GM12878 (cell line): ENCODE results near the gene CORO7. TPM values are rescaled to one million over a fixed set of nuclear protein-coding genes. Genes with fewer than 3 reads are reported as not detected.

Experiments used
- ATAC-seq: fragments of 200-7000 bp; cut with Tn5 transposase; 3 replicates; pipeline ENCODE4 v1.9.1; 2020; ENCODE audit warnings: mild to moderate bottlenecking, moderate library complexity
- BruUV-seq: library from RNA; stranded (reverse); fragments of 400-500 nt; replicated peaks from 2 replicates; lab custom pipeline; 2021; lab: Mats Ljungman, UMichigan
- CTCF ChIA-PET: fragments of 300-600 bp; sonication (Branson Sonifier 250); formaldehyde crosslinking; extraction: SDS; loops from one replicate; lab custom pipeline; 2021; ENCODE audit warnings: inconsistent platforms; lab: Yijun Ruan, JAX
- POLR2A ChIA-PET: fragments of 350-600 bp; formaldehyde crosslinking; extraction: SDS; loops from one replicate; lab custom pipeline; 2021; ENCODE audit warnings: inconsistent platforms; lab: Charles Lee
- RAD21 ChIA-PET: fragments of 300-600 bp; sonication (Branson Sonifier 250); formaldehyde crosslinking; loops from one replicate; lab custom pipeline; 2023; ENCODE audit warnings: antibody characterized with exemption; ENCODE audit not compliant: unreplicated experiment; lab: Charles Lee
- SMC1A ChIA-PET: fragments of 300-600 bp; sonication (Branson Sonifier 250); formaldehyde crosslinking; loops from one replicate; lab custom pipeline; 2023; ENCODE audit not compliant: unreplicated experiment, uncharacterized antibody; lab: Charles Lee
- DNase-seq: peaks from one replicate; pipeline ENCODE4 v3.0.0-alpha.2; 2011; ENCODE audit warnings: low read depth, low spot score
- FAIRE-seq: peaks from 3 replicates; lab custom pipeline; 2011; peaks lifted over from hg19 to GRCh38; lab: Jason Lieb, UNC
- H2AFZ ChIP-seq: 2 replicates; pipeline ENCODE4 v1.6.0; 2011; ENCODE audit warnings: low read depth, low read length, control low read depth; ENCODE audit not compliant: control insufficient read depth
- H3K27ac ChIP-seq: 2 replicates; pipeline ENCODE4 v1.5.1; 2011; ENCODE audit warnings: control low read depth; ENCODE audit not compliant: control insufficient read depth, insufficient read depth
- H3K27me3 ChIP-seq, 2 experiments: replicated peaks in 1 of 2; 2 replicates each; pipeline versions ENCODE4 v1.6.0 to v1.6.1; 2011; ENCODE audit warnings: low read length in 1 of 2; ENCODE audit not compliant: control insufficient read depth in 2 of 2, insufficient read depth in 2 of 2
- H3K36me3 ChIP-seq, 2 experiments: 2 replicates each; pipeline ENCODE4 v1.5.1; 2011; ENCODE audit warnings: low read length in 1 of 2; ENCODE audit not compliant: control insufficient read depth in 2 of 2, insufficient read depth in 2 of 2
- H3K4me1 ChIP-seq: 2 replicates; pipeline ENCODE4 v1.6.1; 2011; ENCODE audit warnings: mild to moderate bottlenecking, low read length, moderate library complexity, mixed read lengths; ENCODE audit not compliant: control insufficient read depth, insufficient read depth
- H3K4me2 ChIP-seq: 2 replicates; pipeline ENCODE4 v1.6.0; 2011; ENCODE audit warnings: control low read depth; ENCODE audit not compliant: control insufficient read depth, insufficient read depth
- H3K4me3 ChIP-seq: fragments of 200-600 bp; sonication (generic); 2 replicates; pipeline ENCODE4 v1.5.1; 2016
- H3K79me2 ChIP-seq: 2 replicates; pipeline ENCODE4 v1.6.0; 2011; ENCODE audit warnings: low read length; ENCODE audit not compliant: control insufficient read depth, insufficient read depth
- H3K9ac ChIP-seq: 2 replicates; pipeline ENCODE4 v1.8.0; 2011; ENCODE audit warnings: low read length, control low read depth, mixed read lengths; ENCODE audit not compliant: control insufficient read depth, insufficient read depth
- H3K9me3 ChIP-seq: replicated peaks from 3 replicates; pipeline ENCODE4 v1.5.1; 2011; ENCODE audit warnings: mild to moderate bottlenecking, low read length; ENCODE audit not compliant: control insufficient read depth, insufficient read depth
- H4K20me1 ChIP-seq: 2 replicates; pipeline ENCODE4 v1.6.0; 2011; ENCODE audit not compliant: control insufficient read depth, insufficient read depth
- CHD1 ChIP-seq: IDR thresholded peaks from 2 replicates; pipeline ENCODE4 v1.6.1; 2012; ENCODE audit warnings: low read depth, low read length, improper control_type of control experiment
- IKZF2 ChIP-seq, 2 experiments: fragments of 450-650 bp; IDR thresholded peaks; 2 replicates each; pipeline ENCODE4 v1.6.1; 2017; ENCODE audit warnings: mild to moderate bottlenecking in 2 of 2, moderate library complexity in 2 of 2
- POU2F2 ChIP-seq: IDR thresholded peaks from 3 replicates; pipeline ENCODE4 v1.6.1; 2011; ENCODE audit warnings: low read depth, mild to moderate bottlenecking, low read length, borderline replicate concordance
- PRDM15 ChIP-seq: fragments of 450-650 bp; formaldehyde crosslinking; IDR thresholded peaks from 2 replicates; pipeline ENCODE4 v1.4.0; 2020; ENCODE audit warnings: mild to moderate bottlenecking, moderate library complexity
- RB1 ChIP-seq: fragments of 450-650 bp; formaldehyde crosslinking; IDR thresholded peaks from 2 replicates; pipeline ENCODE4 v1.6.1; 2017; ENCODE audit warnings: mild to moderate bottlenecking, borderline replicate concordance
- RCOR1 ChIP-seq: conservative IDR thresholded peaks from 2 replicates; pipeline ENCODE4 v1.6.1; 2012; ENCODE audit warnings: low read depth, low read length, improper control_type of control experiment
- RELA ChIP-seq: fragments of 450-650 bp; IDR thresholded peaks from 2 replicates; pipeline ENCODE4 v1.8.0; 2014; ENCODE audit warnings: borderline replicate concordance; ENCODE audit not compliant: partially characterized antibody
- SREBF2 ChIP-seq: IDR thresholded peaks from 2 replicates; pipeline ENCODE4 v1.6.1; 2012; ENCODE audit warnings: mild to moderate bottlenecking, low read length
- TAF1 ChIP-seq: IDR thresholded peaks from 2 replicates; pipeline ENCODE4 v1.6.1; 2011; ENCODE audit warnings: mild to moderate bottlenecking, low read depth, low read length, borderline replicate concordance
- ZBTB11 ChIP-seq: fragments of 450-650 bp; formaldehyde crosslinking; IDR thresholded peaks from 2 replicates; pipeline ENCODE4 v1.5.0; 2022; ENCODE audit warnings: mild to moderate bottlenecking, missing genetic modification characterization
- ZNF207 ChIP-seq: fragments of 450-650 bp; IDR thresholded peaks from 2 replicates; pipeline ENCODE4 v1.6.1; 2014; ENCODE audit warnings: antibody characterized with exemption, mild to moderate bottlenecking, borderline replicate concordance
- WGBS: methylation state at CpG from one replicate; pipeline ENCODE4 v1.1.6; 2016; ENCODE audit warnings: low lambda C conversion rate; ENCODE audit not compliant: insufficient replicate concordance, insufficient coverage; ENCODE audit errors: missing lambda C conversion rate; 5-methylcytosine and 5-hydroxymethylcytosine counted together
- in situ Hi-C: fragments of 300-500 bp; cut with MboI; formaldehyde crosslinking; loops from 9 replicates; pipeline ENCODE4 v1.14.3; 2018; ENCODE audit warnings: mixed read lengths
- intact Hi-C: fragments of 100-400 bp; cut with micrococcal nuclease; formaldehyde crosslinking; loops from one replicate; pipeline ENCODE4 v1.14.2; 2022; ENCODE audit not compliant: unreplicated experiment
- polyA plus RNA-seq, 11 experiments: library from polyadenylated mRNA; depleted of rRNA in 4 of 11; unstranded in 6 of 11; stranded (reverse) in 5 of 11; fragments of >200 nt; fragmentation: Nextera tagmentation in 4 of 11; fragmentation: Illumina TruSeq in 1 of 11; extraction: Ambion mirVana in 4 of 11; extraction: Trizol in 1 of 11; gene quantifications; 1 replicate in 1 of 11; 2 replicates in 10 of 11; pipeline versions ENCODE4 v1.2.1 to v1.2.3, GENCODE V29; 2011 to 2016; ENCODE audit warnings: inconsistent platforms in 2 of 11, missing spikeins in 2 of 11, low read depth in 1 of 11
- total RNA-seq, 4 experiments: library from RNA; depleted of rRNA in 3 of 4; stranded (reverse); fragments of >200 nt in 3 of 4; fragmentation: Illumina TruSeq in 1 of 4; extraction: Trizol in 1 of 4; gene quantifications; 2 replicates each; pipeline versions ENCODE4 v1.2.1 to v1.2.3, GENCODE V29; 2013 to 2021

The CORO7 gene
- total and polyA plus RNA-seq, 10 of the 15 experiments (the other 5 are each of a cell fraction or from before 2014, with no cell fraction given), result 0.64 to 89.2 (median 43.7) TPM

- TF ChIP-seq ZBTB11 (CRISPR knock-in tag) (no peak), ZNF207 (no peak), POU2F2 (no peak), RCOR1 (no peak)
These were observed 38.2 kb downstream of the CORO7 start (continued) for GRCh38 chr16:4378161-4378666.

GRCh38 chr16:4377573-4378154, 38.7 kb downstream of the CORO7 start:
- FAIRE-seq, result no peak
- ChIA-PET RAD21 (no interaction called here), SMC1A (no interaction called here), POLR2A (no interaction called here), CTCF (interaction anchor here (0.6 kb wide), 1 partner anchor 89 kb away, joined by 3 read pairs; no protein-coding TSS in a partner anchor)
- in situ Hi-C loops (no loop called here), intact Hi-C loops (no loop called here)
- Histone ChIP-seq H3K27ac (no peak overlapping the region), H3K9ac (no peak overlapping the region), H3K27me3 (no peaks in the 10 kb centered on the region), H3K4me2 (no peak overlapping the region), H3K9me3 (no peaks in the 10 kb centered on the region), H3K79me2 (no peaks in the 10 kb centered on the region), H3K4me1 (no peaks in the 10 kb centered on the region), H4K20me1 (peaks cover 2% of the 10 kb centered on the region), H2AFZ (no peak overlapping the region), H3K36me3 (peaks cover 0 to 2% of the 10 kb centered on the region in 2 experiments; a peak in 1 of 4 replicates), H3K4me3 (no peak overlapping the region)
- no TSS peak for BruUV-seq
- WGBS, result 74% methylated on average over 12 of the region's 12 CpGs
- TF ChIP-seq RB1 (no peak), PRDM15 (CRISPR knock-in tag) (no peak), IKZF2 (IDR thresholded peaks at IDR 0.05) (no peak), CHD1 (no peak), SREBF2 (no peak), RELA (no peak), TAF1 (no peak)
- ATAC-seq, result no peak
- no peak for DNase-seq
